ENCODE results near the gene RAET1L.
A peak's percentile ranks its signal among the peaks of the same experiment; 100 is the strongest.
"Not testable (repeated sequence)": the region's sequence is repeated elsewhere in the genome, so short reads cannot be mapped to it uniquely, and the experiment has no call there.

RAET1L gene

GRCh38 chr6:150025201-150025917 is at the start of gene RAET1L:
RAET1L (minus strand) TSS chr6:150025532; CDS start chr6:150025471, 61 bp downstream.
- TF ChIP-seq CTCF (conservative IDR thresholded peaks at IDR 0.05), result no peak
- TF ChIP-seq ZFX (IDR thresholded peaks at IDR 0.05), result no peak
- no peak within 1 kb of the TSS for H3K27ac ChIP-seq

- H3K27ac ChIP-seq, result no peak overlapping the region
- TF ChIP-seq CTCF (conservative IDR thresholded peaks at IDR 0.05), result no peak
- no peak for TF ChIP-seq ZFX (IDR thresholded peaks at IDR 0.05)
Observed at GRCh38 chr6:150075034-150075421, 49.7 kb upstream of the RAET1L start.

- not testable (repeated sequence) for H3K27ac ChIP-seq
Observed at GRCh38 chr6:150074396-150075033, 49.2 kb upstream of the RAET1L start.

GRCh38 chr6:150072201-150072600 is 46.9 kb upstream of the RAET1L start:
- peak overlapping the region; percentile 11; the same call in 1 of the 2 replicates for H3K27ac ChIP-seq
- no peak for TF ChIP-seq ZFX (IDR thresholded peaks at IDR 0.05)
- TF ChIP-seq CTCF (conservative IDR thresholded peaks at IDR 0.05), result no peak

- TF ChIP-seq CTCF (conservative IDR thresholded peaks at IDR 0.05) (no peak), ZFX (IDR thresholded peaks at IDR 0.05) (no peak)
- no peak overlapping the region for H3K27ac ChIP-seq
Observed at GRCh38 chr6:150070236-150070818, 45.0 kb upstream of the RAET1L start.

GRCh38 chr6:150069706-150070105 is 44.4 kb upstream of the RAET1L start:
- no peak overlapping the region for H3K27ac ChIP-seq
- TF ChIP-seq ZFX (IDR thresholded peaks at IDR 0.05) (no peak), CTCF (conservative IDR thresholded peaks at IDR 0.05) (no peak)

GRCh38 chr6:150068720-150069648 is 43.7 kb upstream of the RAET1L start, which contains the start of gene ULBP3:
ULBP3 (minus strand) TSS chr6:150069121; CDS start chr6:150069066, 55 bp downstream.
- H3K27ac ChIP-seq, result peak within 1 kb of the TSS; percentile 71
- TF ChIP-seq ZFX (IDR thresholded peaks at IDR 0.05) (no peak), CTCF (conservative IDR thresholded peaks at IDR 0.05) (peak; percentile 80)
